AG04449 (cell line): ENCODE results near the gene CASP5.
"Not testable (repeated sequence)": the region's sequence is repeated elsewhere in the genome, so short reads cannot be mapped to it uniquely, and the experiment has no call there.

Experiments used
- CTCF ChIA-PET: fragments of 350-600 bp; formaldehyde crosslinking; extraction: SDS; loops from one replicate; lab custom pipeline; 2021; ENCODE audit warnings: antibody characterized with exemption; lab: Yijun Ruan, JAX
- POLR2A ChIA-PET: fragments of 400-600, 350-600 bp; formaldehyde crosslinking; extraction: SDS; loops from one replicate; lab custom pipeline; 2020; ENCODE audit warnings: antibody characterized with exemption, inconsistent platforms; lab: Yijun Ruan, JAX
- DNase-seq: peaks from one replicate; pipeline ENCODE4 v3.0.0-alpha.2; 2010; ENCODE audit warnings: low read depth, low spot score
- H3K4me3 ChIP-seq: 2 replicates; pipeline ENCODE4 v1.5.1; 2011; ENCODE audit warnings: low read depth, mild to moderate bottlenecking, control low read depth, low read length
- CTCF ChIP-seq: IDR thresholded peaks from one replicate; pipeline ENCODE4 v1.5.1; 2011; ENCODE audit warnings: mild to moderate bottlenecking, moderate library complexity, low read length, control low read depth, inconsistent platforms; ENCODE audit not compliant: insufficient read depth; ENCODE audit errors: missing control alignments

Gene CASP5

GRCh38 chr11:105042178-105042577 is 19.2 kb upstream of the CASP5 start:
- DNase-seq, result no peak
- CTCF ChIA-PET, result no interaction called here
- POLR2A ChIA-PET, result no interaction called here
- TF ChIP-seq CTCF, result no peak
- H3K4me3 ChIP-seq, result no peak overlapping the region

- no peak for DNase-seq
- TF ChIP-seq CTCF, result no peak
- ChIA-PET POLR2A (no interaction called here), CTCF (no interaction called here)
- H3K4me3 ChIP-seq, result no peak overlapping the region
These were observed 17.7 kb upstream of the CASP5 start for GRCh38 chr11:105040703-105041102.

GRCh38 chr11:105034813-105035620 is 12.0 kb upstream of the CASP5 start, which contains the start of gene CASP1:
Gene CASP1 (minus strand): TSS chr11:105035144. CDS start chr11:105035113, 31 bp downstream.
- ChIA-PET CTCF (no interaction called here), POLR2A (no interaction called here)
- peak; percentile 45 for DNase-seq
- peak within 1 kb of the TSS; percentile 47 for H3K4me3 ChIP-seq
- no peak for TF ChIP-seq CTCF

GRCh38 chr11:105034388-105034787 is 11.4 kb upstream of the CASP5 start:
- CTCF ChIA-PET, H3K4me3 ChIP-seq, DNase-seq, POLR2A ChIA-PET: not testable (repeated sequence)

- no peak for DNase-seq
- ChIA-PET POLR2A (no interaction called here), CTCF (no interaction called here)
- TF ChIP-seq CTCF, result no peak
- H3K4me3 ChIP-seq, result no peak overlapping the region
These were observed 10.8 kb upstream of the CASP5 start for GRCh38 chr11:105033781-105034180.

- no peak overlapping the region for H3K4me3 ChIP-seq
- DNase-seq, result no peak
- CTCF ChIA-PET, result no interaction called here
- TF ChIP-seq CTCF, result no peak
- POLR2A ChIA-PET, result no interaction called here
These were observed 10.4 kb upstream of the CASP5 start for GRCh38 chr11:105033343-105033742.

- no peak for DNase-seq
- CTCF ChIA-PET, result no interaction called here
- POLR2A ChIA-PET, result no interaction called here
- no peak overlapping the region for H3K4me3 ChIP-seq
- TF ChIP-seq CTCF, result no peak
These were observed 9.5 kb upstream of the CASP5 start for GRCh38 chr11:105032495-105032894.
